Hematopoietic multipotent progenitor cell treated with erythropoietin and hydrocortisone succinate and interleukin-3 and kit ligand, for 15 days (in vitro differentiated cells): ENCODE measurements around the gene FZD1.
"Not testable (repeated sequence)": the region's sequence is repeated elsewhere in the genome, so short reads cannot be mapped to it uniquely, and the experiment has no call there.

Experiments used
- DNase-seq: peaks from one replicate; pipeline ENCODE4 v3.0.0-alpha.2; 2015; ENCODE audit warnings: low spot score

Gene FZD1

GRCh38 chr7:91297939-91298338 lies 33.7 kb downstream of the FZD1 start:
- DNase-seq: no peak

- DNase-seq: no peak
Observed at GRCh38 chr7:91299952-91300775, 35.9 kb downstream of the FZD1 start.

- DNase-seq: no peak
Observed at GRCh38 chr7:91302794-91303193, 38.6 kb downstream of the FZD1 start.

GRCh38 chr7:91306266-91306665 lies 42.0 kb downstream of the FZD1 start:
- no peak for DNase-seq

- DNase-seq: no peak
Observed at GRCh38 chr7:91307467-91307866, 43.2 kb downstream of the FZD1 start.

- not testable (repeated sequence) for DNase-seq
Observed at GRCh38 chr7:91308191-91308590, 44.0 kb downstream of the FZD1 start.

GRCh38 chr7:91310830-91311460 lies 46.7 kb downstream of the FZD1 start:
- DNase-seq: no peak

- DNase-seq: no peak
Observed at GRCh38 chr7:91311839-91312238, 47.6 kb downstream of the FZD1 start.

- DNase-seq: no peak
Observed at GRCh38 chr7:91313113-91313512, 48.9 kb downstream of the FZD1 start.

GRCh38 chr7:91314591-91315323 lies 50.5 kb downstream of the FZD1 start:
- DNase-seq: no peak

- DNase-seq: no peak
Observed at GRCh38 chr7:91316426-91316825, 52.2 kb downstream of the FZD1 start.

GRCh38 chr7:91319351-91319750 lies 55.1 kb downstream of the FZD1 start:
- no peak for DNase-seq

- no peak for DNase-seq
Observed at GRCh38 chr7:91320366-91321078, 56.3 kb downstream of the FZD1 start.
